Kidney epithelial cell (primary cell): Measurements from ENCODE around the gene GRIA1. TPM values are rescaled to one million over a fixed set of nuclear protein-coding genes. Genes with fewer than 3 reads are reported as not detected.

Experiments
- DNase-seq: peaks from one replicate; pipeline ENCODE4 v3.0.0-alpha.2; 2010; ENCODE audit warnings: low read depth
- H3K27me3 ChIP-seq: 2 replicates; pipeline ENCODE4 v1.6.0; 2011; ENCODE audit warnings: low read length; ENCODE audit not compliant: control insufficient read depth, insufficient read depth
- H3K36me3 ChIP-seq: 2 replicates; pipeline ENCODE4 v1.5.1; 2011; ENCODE audit warnings: low read length; ENCODE audit not compliant: control insufficient read depth, insufficient read depth
- H3K4me3 ChIP-seq: 2 replicates; pipeline ENCODE4 v1.5.1; 2011; ENCODE audit warnings: low read depth, mild to moderate bottlenecking, control low read depth, low read length
- CTCF ChIP-seq: IDR thresholded peaks from 2 replicates; pipeline ENCODE4 v1.5.1; 2011; ENCODE audit warnings: mild to moderate bottlenecking, moderate library complexity, low read length, control low read depth, inconsistent platforms; ENCODE audit not compliant: insufficient read depth, poor library complexity, severe bottlenecking
- total RNA-seq: library from RNA; depleted of rRNA; stranded (reverse); fragments of >200 nt; gene quantifications from 2 replicates; pipeline ENCODE4 v1.2.3, GENCODE V29; 2015

GRIA1 gene
- total RNA-seq, 1 donor from 2014 or later: not detected

- no peak for TF ChIP-seq CTCF
- DNase-seq: no peak
- H3K4me3 ChIP-seq: no peak overlapping the region
- H3K27me3 ChIP-seq: no peaks in the 10 kb centered on the region
- H3K36me3 ChIP-seq: no peaks in the 10 kb centered on the region
Observed at GRCh38 chr5:153516504-153517240, 26.2 kb downstream of the GRIA1 start.

DNA sequence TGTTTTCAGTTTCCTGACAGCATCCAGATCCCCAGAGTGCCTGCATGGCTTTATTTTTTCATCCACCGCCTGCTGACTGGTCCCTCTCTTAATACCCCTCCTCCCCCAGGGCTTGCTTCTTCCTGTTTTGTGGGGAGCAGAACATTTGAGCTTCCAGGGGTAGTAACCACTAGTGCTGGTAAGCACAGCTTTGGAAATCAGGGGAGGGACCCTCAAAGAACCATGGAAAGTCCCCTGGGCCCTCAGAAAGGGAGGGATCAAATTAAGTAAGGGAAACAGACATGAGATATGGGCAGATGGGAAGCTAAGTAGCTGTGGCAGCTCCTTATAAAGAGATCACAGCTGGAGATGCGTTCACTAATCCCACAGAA lies 26.8 kb downstream of the GRIA1 start:
- Histone ChIP-seq H3K36me3 (no peaks in the 10 kb centered on the region), H3K4me3 (no peak overlapping the region)
- TF ChIP-seq CTCF: no peak

GRCh38 chr5:153520137-153520536 lies 29.7 kb downstream of the GRIA1 start:
- TF ChIP-seq CTCF: no peak
- no peaks in the 10 kb centered on the region for H3K27me3 ChIP-seq
- no peaks in the 10 kb centered on the region for H3K36me3 ChIP-seq
- DNase-seq: no peak
- H3K4me3 ChIP-seq: no peak overlapping the region

More for the DNA sequence above, 26.8 kb downstream of the GRIA1 start:
- no peak for DNase-seq
- no peaks in the 10 kb centered on the region for H3K27me3 ChIP-seq

- no peaks in the 10 kb centered on the region for H3K36me3 ChIP-seq
- no peaks in the 10 kb centered on the region for H3K27me3 ChIP-seq
- no peak for TF ChIP-seq CTCF
- no peak for DNase-seq
- no peak overlapping the region for H3K4me3 ChIP-seq
Observed at GRCh38 chr5:153520952-153521351, 30.5 kb downstream of the GRIA1 start.

DNA sequence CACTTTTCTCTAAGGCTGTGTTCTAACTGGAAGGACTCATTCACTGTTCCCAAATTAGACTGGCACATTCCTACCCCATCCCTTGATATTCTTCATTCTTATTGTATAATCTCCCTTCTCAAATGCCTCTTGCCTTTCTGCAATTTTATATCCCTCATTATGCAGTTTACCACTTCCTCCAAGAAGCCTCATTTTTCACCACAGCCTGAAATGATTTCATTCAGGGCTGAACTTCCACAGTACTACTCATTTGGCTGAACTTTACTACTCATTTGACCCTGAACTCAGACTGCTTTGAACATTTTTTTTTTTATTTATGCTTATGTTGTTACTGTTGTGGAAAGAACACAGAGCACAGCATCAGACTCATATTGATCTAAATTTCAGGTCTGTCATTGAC lies 32.7 kb downstream of the GRIA1 start:
- Histone ChIP-seq H3K27me3 (no peaks in the 10 kb centered on the region), H3K4me3 (no peak overlapping the region), H3K36me3 (no peaks in the 10 kb centered on the region)
- DNase-seq: no peak
- TF ChIP-seq CTCF: no peak

DNA sequence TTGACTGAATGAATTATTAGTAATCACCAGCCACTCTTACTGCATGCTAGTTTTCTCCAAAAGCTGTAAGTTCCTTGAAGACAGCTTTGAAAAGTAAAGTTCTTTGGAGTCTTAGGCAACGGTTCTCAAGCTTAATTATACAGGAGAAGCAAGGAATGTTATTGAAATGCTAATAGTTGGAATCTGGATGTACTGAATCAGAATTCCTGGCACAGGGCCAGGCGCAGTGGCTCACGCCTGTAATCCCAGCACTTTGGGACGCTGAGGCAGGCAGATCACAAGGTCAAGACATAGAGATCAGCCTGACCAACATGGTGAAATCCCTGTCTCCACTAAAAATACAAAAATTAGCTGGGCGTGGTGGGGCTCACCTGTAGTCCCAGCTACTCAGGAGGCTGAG lies 33.4 kb downstream of the GRIA1 start:
- H3K27me3 ChIP-seq: no peaks in the 10 kb centered on the region
- DNase-seq: no peak
- H3K36me3 ChIP-seq: no peaks in the 10 kb centered on the region
- H3K4me3 ChIP-seq: no peak overlapping the region
- no peak for TF ChIP-seq CTCF
